ENCODE results near the gene PDE9A.

PDE9A gene

GRCh38 chr21:42768324-42769121 is 115.1 kb downstream of the PDE9A start:
- no peak for TF ChIP-seq CTCF (IDR thresholded peaks at IDR 0.05; ENCODE audit: insufficient read depth, missing control alignments)
- DNase-seq (ENCODE audit: insufficient read length, low spot score) (no peak), FAIRE-seq (no peak)

- FAIRE-seq: no peak
- no peak for TF ChIP-seq CTCF (IDR thresholded peaks at IDR 0.05; ENCODE audit: insufficient read depth, missing control alignments)
- no peak for DNase-seq (ENCODE audit: insufficient read length, low spot score)
Observed at GRCh38 chr21:42769183-42769819, 115.9 kb downstream of the PDE9A start.

GRCh38 chr21:42769820-42770716 is 116.6 kb downstream of the PDE9A start:
- DNase-seq (ENCODE audit: insufficient read length, low spot score) (no peak), FAIRE-seq (no peak)
- TF ChIP-seq CTCF (IDR thresholded peaks at IDR 0.05; ENCODE audit: insufficient read depth, missing control alignments): no peak

GRCh38 chr21:42770717-42771502 is 117.5 kb downstream of the PDE9A start:
- TF ChIP-seq CTCF (IDR thresholded peaks at IDR 0.05; ENCODE audit: insufficient read depth, missing control alignments): no peak
- FAIRE-seq (no peak), DNase-seq (ENCODE audit: insufficient read length, low spot score) (no peak)

GRCh38 chr21:42771503-42771805 is 118.0 kb downstream of the PDE9A start:
- FAIRE-seq: no peak

More at GRCh38 chr21:42771503-42771805, 118.0 kb downstream of the PDE9A start:
- no peak for DNase-seq (ENCODE audit: insufficient read length, low spot score)
- no peak for TF ChIP-seq CTCF (IDR thresholded peaks at IDR 0.05; ENCODE audit: insufficient read depth, missing control alignments)

Data from D721Med (cell line).